ENCODE results near the gene PRDM16. TPM values are rescaled to one million over a fixed set of nuclear protein-coding genes. Genes with fewer than 3 reads are reported as not detected.

PRDM16 gene
- total and polyA plus RNA-seq, 3 donors from 2014 or later: 2.1 to 5.6 (median 4.7) TPM

DNA sequence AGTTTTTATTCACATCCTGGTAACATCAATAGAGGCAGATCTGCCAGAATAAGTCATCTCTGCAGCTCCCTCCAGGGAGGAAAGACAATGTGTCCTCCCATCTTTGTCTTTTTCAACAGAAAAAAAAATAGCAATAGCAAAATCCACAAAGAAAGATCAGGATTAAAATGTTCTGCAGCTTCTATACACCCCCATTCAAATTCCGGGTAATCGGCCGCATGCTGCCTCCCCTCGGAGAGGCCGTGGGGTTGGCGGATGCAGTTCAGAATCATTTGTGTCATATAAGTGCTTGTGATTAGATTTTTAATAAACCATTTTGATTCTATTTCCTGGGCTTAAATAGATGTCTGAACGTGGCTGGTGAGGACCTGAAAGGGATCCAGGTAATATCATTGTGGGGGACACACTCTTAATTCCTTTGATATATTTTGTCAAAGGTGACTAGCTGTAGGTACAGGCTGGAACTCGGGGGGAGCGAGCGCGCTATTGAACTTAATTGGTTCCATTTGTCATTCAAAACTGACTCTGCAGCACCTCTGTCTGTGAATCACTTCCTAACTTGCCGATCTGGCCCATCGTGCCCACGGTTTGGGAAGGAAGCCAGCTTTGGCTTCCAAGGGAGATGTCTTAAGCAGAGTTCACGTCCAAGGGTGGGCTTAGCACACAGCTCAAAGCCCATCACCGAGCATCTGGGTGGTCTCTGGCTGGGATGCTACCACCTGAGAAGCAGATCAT lies 299.9 kb downstream of the PRDM16 start:
- H3K9me3 ChIP-seq: no peaks in the 10 kb centered on the region
- peaks cover 54% of the 10 kb centered on the region for H3K4me1 ChIP-seq
- 64 to 69% methylated on average over 16 of the region's 16 CpGs for WGBS, 2 donors
- no peak overlapping the region for H3K4me3 ChIP-seq
- TF ChIP-seq, protein P1, sequence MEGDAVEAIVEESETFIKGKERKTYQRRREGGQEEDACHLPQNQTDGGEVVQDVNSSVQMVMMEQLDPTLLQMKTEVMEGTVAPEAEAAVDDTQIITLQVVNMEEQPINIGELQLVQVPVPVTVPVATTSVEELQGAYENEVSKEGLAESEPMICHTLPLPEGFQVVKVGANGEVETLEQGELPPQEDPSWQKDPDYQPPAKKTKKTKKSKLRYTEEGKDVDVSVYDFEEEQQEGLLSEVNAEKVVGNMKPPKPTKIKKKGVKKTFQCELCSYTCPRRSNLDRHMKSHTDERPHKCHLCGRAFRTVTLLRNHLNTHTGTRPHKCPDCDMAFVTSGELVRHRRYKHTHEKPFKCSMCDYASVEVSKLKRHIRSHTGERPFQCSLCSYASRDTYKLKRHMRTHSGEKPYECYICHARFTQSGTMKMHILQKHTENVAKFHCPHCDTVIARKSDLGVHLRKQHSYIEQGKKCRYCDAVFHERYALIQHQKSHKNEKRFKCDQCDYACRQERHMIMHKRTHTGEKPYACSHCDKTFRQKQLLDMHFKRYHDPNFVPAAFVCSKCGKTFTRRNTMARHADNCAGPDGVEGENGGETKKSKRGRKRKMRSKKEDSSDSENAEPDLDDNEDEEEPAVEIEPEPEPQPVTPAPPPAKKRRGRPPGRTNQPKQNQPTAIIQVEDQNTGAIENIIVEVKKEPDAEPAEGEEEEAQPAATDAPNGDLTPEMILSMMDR (IDR thresholded peaks at IDR 0.05): no peak
- no peak for TF ChIP-seq POLR2A (IDR thresholded peaks at IDR 0.05)
- no peak for DNase-seq
- no peaks in the 10 kb centered on the region for H3K27me3 ChIP-seq
- no peaks in the 10 kb centered on the region for H3K36me3 ChIP-seq (ENCODE audit: low read depth, missing control alignments)
- intact Hi-C loops (cut with DNase I; ENCODE audit: low total_unique reads): no loop called here
- peak overlapping the region; percentile 80 to 84 for H3K27ac ChIP-seq

DNA sequence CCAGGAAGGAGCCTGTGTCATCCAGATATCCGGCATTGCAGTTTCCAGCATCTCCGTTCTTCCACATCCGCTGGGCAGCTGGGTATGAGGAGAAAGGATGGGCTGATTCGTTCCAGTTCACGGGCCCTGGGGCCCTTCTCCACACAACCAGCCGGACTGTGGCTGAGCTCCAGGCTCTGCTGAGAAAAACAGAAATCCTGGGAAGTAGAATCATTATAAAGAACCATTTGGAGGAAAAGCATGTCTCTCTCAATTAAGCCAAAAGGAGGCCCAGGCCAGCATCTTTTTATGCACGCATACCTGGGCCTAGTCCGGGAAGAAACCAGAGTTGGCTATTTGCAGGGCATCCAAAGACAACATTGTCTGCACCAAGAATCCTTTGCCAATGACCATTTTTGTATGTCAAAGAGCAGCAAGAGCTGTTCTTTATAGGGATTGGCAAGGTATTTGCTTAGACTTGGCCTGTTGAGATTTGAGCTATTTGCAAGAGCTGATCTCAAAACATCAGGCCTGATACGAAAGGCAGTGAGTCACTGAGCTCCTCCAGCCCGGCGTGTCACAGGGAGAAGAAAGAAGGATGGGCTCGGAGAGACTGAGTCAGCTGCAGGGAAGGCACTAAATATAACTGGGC lies 300.6 kb downstream of the PRDM16 start:
- H3K27me3 ChIP-seq: no peaks in the 10 kb centered on the region
- 58 to 74% methylated on average over 12 of the region's 12 CpGs for WGBS, 2 donors
- peak overlapping the region; percentile 80 to 85 for H3K27ac ChIP-seq
- no peaks in the 10 kb centered on the region for H3K9me3 ChIP-seq
- H3K4me3 ChIP-seq: no peak overlapping the region
- DNase-seq: peak; percentile 71
- intact Hi-C loops (cut with DNase I; ENCODE audit: low total_unique reads): no loop called here
- H3K36me3 ChIP-seq (ENCODE audit: low read depth, missing control alignments): no peaks in the 10 kb centered on the region
- peaks cover 48% of the 10 kb centered on the region for H3K4me1 ChIP-seq
- TF ChIP-seq POLR2A (IDR thresholded peaks at IDR 0.05): no peak
- TF ChIP-seq, protein P1 (IDR thresholded peaks at IDR 0.05): no peak

DNA sequence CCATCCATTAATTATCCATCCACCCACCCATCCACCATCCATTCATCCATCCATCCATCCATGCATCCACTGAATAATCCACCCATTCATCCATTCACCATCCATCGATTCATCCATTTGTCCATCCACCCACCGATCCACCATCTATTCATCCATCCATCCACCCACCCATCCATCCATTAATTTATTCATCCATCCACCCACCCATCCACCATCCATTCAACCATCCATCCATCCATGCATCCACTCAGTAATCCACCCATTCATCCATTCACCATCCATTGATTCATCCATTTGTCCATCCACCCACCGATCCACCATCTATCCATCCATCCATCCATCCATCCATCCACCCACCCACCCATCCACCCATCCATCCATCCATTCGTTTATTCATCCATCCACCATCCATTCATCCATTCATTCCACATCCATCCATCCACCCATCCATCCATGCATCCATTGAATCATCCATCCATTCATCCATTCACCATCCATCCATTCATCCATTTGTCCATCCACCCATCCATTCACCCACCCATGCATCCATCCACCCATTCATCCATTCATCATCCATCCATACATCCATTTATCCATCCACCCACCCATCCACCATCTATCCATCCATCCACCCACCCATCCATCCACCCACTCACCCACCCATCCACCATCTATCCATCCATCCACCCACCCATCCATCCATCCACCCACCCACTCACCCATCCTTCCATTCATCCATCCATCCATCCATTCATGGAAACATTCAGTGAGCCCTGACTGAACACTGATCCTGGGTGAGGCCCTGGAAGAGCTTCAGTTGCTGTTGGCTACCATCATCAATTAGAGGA lies 302.1 kb downstream of the PRDM16 start:
- peaks cover 33% of the 10 kb centered on the region for H3K4me1 ChIP-seq

DNA sequence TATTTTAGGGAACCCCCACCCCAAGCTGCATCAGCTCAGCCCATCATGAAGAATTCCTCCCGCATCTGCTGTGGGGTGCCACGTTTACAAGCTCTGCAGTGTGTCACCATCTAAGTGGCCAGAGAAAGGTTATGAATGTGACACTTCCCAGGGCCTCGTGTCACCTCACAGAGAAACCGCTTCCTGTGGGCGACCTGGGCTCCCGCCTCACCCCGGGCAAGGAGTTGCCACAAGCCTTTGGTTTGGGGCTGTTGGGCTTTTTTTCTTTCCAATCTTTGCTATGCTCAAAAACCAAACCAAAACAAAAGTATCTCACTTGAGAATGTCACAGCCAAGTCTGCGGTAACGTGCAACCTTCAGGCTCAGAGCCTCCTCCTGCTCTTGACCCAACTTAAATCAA lies 303.3 kb downstream of the PRDM16 start:
- TF ChIP-seq, protein P1 (IDR thresholded peaks at IDR 0.05): no peak
- TF ChIP-seq POLR2A (IDR thresholded peaks at IDR 0.05): no peak
- 71 to 81% methylated on average over 9 of the region's 9 CpGs for WGBS, 2 donors
- Histone ChIP-seq H3K27ac (no peak overlapping the region), H3K4me1 (peaks cover 21% of the 10 kb centered on the region), H3K27me3 (no peaks in the 10 kb centered on the region), H3K9me3 (no peaks in the 10 kb centered on the region), H3K4me3 (no peak overlapping the region), H3K36me3 (ENCODE audit: low read depth, missing control alignments) (no peaks in the 10 kb centered on the region)
- DNase-seq: no peak
- intact Hi-C loops (cut with DNase I; ENCODE audit: low total_unique reads): no loop called here

More for the DNA sequence above, 302.1 kb downstream of the PRDM16 start:
- intact Hi-C loops (cut with DNase I; ENCODE audit: low total_unique reads): no loop called here
- TF ChIP-seq POLR2A (IDR thresholded peaks at IDR 0.05): no peak
- TF ChIP-seq, protein P1 (IDR thresholded peaks at IDR 0.05): no peak
- H3K4me3 ChIP-seq: no peak overlapping the region
- H3K27me3 ChIP-seq: no peaks in the 10 kb centered on the region
- peak overlapping the region in 1 of 2 donors; percentile 85 for H3K27ac ChIP-seq
- WGBS, 2 donors: 92 to 96% methylated on average over 4 of the region's 4 CpGs
- no peaks in the 10 kb centered on the region for H3K36me3 ChIP-seq (ENCODE audit: low read depth, missing control alignments)
- DNase-seq: no peak
- no peaks in the 10 kb centered on the region for H3K9me3 ChIP-seq

Data from testis (tissue), 3 donors.